Endothelial cell (in vitro differentiated cells): ENCODE measurements around the gene ITGB2. TPM values are rescaled to one million over a fixed set of nuclear protein-coding genes. Genes with fewer than 3 reads are reported as not detected.
A peak's percentile ranks its signal among the peaks of the same experiment; 100 is the strongest.

Experiments
- DNase-seq: peaks from one replicate; pipeline ENCODE4 v3.0.0; 2021; ENCODE audit warnings: low spot score
- H3K27ac Mint-ChIP-seq: one replicate; pipeline ENCODE4 v1.8.0; 2021; ENCODE audit warnings: mixed read lengths, inconsistent platforms; ENCODE audit not compliant: unreplicated experiment
- H3K27me3 Mint-ChIP-seq: one replicate; pipeline ENCODE4 v1.8.0; 2021; ENCODE audit warnings: mild to moderate bottlenecking, moderate library complexity, mixed read lengths, inconsistent platforms; ENCODE audit not compliant: unreplicated experiment
- H3K36me3 Mint-ChIP-seq: one replicate; pipeline ENCODE4 v1.8.0; 2021; ENCODE audit warnings: mild to moderate bottlenecking, low read depth, mixed read lengths, inconsistent platforms; ENCODE audit not compliant: unreplicated experiment
- H3K4me1 Mint-ChIP-seq: one replicate; pipeline ENCODE4 v1.8.0; 2021; ENCODE audit warnings: mild to moderate bottlenecking, mixed read lengths, inconsistent platforms; ENCODE audit not compliant: unreplicated experiment
- H3K4me3 Mint-ChIP-seq: one replicate; pipeline ENCODE4 v1.8.0; 2021; ENCODE audit warnings: mild to moderate bottlenecking, mixed read lengths, inconsistent platforms; ENCODE audit not compliant: unreplicated experiment
- H3K9me3 Mint-ChIP-seq: one replicate; pipeline ENCODE4 v1.8.0; 2021; ENCODE audit warnings: mixed read lengths, inconsistent platforms; ENCODE audit not compliant: unreplicated experiment
- long read RNA-seq: library from polyadenylated mRNA; unstranded; transcript quantifications from one replicate; pipeline ENCODE4 v2.0.0, GENCODE V29; 2020; ENCODE audit not compliant: unreplicated experiment
- total RNA-seq: library from RNA; stranded (reverse); fragmentation: NEBNext Ultra II Directional; extraction: Animal tissue kit (Norgen Biotek cat#: 25700); gene quantifications from one replicate; pipeline ENCODE4 v1.2.1, GENCODE V29; 2021; ENCODE audit not compliant: unreplicated experiment
- TF ChIP-seq, protein P1 (sequence below): fragments of 200-600 bp; sonication (generic); IDR thresholded peaks from one replicate; pipeline ENCODE4 v1.5.0; 2021; ENCODE audit warnings: antibody characterized with exemption; ENCODE audit not compliant: unreplicated experiment

The ITGB2 gene
- 21.3 TPM for total RNA-seq
- long read RNA-seq, transcript ITGB2-201 (16 exons, 2,955 nt): major isoform, 15 of 19 reads
- long read RNA-seq, partial matches to known transcripts: 1 of 19 reads
- long read RNA-seq, other reads (novel, unspliced or antisense): 3 of 19 reads

DNA sequence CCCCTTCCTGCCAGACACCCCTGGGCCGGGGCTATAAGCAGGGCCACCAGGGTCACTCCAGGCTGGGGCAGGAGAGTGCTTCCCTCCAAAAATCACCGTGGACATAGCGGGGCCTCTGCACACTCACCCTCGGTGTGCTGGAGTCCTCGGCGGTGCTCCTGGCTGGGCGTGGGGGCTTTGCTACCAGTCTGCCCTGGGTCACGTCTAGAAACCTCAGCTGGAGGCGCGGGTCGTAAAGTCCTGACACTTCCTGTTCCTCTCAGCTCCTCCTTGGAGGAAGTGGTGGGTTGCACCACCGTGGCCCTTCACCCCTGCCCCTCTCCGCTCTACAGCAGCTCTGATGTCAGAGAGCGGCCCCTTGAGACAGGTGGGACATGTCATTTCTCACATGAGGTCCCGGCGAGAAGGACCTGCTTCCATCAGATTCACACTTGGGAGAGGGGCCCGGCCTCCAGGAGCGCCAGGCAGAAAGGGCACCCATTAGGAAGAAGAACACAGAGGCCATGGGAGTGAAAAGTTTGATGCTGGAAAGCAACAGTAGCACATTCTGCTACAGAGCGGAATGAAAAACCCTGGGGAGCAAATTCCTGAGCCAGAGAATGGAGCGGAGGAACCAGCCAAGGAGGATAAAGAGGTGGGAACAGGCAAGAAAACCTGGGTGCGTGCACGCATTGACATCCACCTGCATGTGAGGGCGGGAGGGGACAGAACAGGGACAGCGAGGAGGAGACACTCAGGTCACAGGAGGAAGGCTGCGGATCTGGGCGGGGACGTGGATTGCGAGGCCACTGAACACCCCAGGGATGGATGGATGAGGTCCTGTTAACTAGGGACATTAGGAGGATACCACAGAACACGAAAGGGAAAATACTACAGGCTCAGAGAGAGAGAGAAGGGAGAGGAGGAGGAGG is at the start of gene ITGB2:
TSS of gene ITGB2 (minus strand) at position 206 of the 911 bp plus-strand sequence. CDS start 10,117 bp downstream, outside the sequence.
- DNase-seq: no peak
- Mint-ChIP-seq H3K27me3 (peaks cover 9% of the 10 kb centered on the region), H3K4me3 (peak within 1 kb of the TSS; percentile 65), H3K36me3 (no peaks in the 10 kb centered on the region), H3K9me3 (no peaks in the 10 kb centered on the region), H3K27ac (no peak within 1 kb of the TSS), H3K4me1 (peaks cover 16% of the 10 kb centered on the region)
- TF ChIP-seq, protein P1, sequence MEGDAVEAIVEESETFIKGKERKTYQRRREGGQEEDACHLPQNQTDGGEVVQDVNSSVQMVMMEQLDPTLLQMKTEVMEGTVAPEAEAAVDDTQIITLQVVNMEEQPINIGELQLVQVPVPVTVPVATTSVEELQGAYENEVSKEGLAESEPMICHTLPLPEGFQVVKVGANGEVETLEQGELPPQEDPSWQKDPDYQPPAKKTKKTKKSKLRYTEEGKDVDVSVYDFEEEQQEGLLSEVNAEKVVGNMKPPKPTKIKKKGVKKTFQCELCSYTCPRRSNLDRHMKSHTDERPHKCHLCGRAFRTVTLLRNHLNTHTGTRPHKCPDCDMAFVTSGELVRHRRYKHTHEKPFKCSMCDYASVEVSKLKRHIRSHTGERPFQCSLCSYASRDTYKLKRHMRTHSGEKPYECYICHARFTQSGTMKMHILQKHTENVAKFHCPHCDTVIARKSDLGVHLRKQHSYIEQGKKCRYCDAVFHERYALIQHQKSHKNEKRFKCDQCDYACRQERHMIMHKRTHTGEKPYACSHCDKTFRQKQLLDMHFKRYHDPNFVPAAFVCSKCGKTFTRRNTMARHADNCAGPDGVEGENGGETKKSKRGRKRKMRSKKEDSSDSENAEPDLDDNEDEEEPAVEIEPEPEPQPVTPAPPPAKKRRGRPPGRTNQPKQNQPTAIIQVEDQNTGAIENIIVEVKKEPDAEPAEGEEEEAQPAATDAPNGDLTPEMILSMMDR: no peak

DNA sequence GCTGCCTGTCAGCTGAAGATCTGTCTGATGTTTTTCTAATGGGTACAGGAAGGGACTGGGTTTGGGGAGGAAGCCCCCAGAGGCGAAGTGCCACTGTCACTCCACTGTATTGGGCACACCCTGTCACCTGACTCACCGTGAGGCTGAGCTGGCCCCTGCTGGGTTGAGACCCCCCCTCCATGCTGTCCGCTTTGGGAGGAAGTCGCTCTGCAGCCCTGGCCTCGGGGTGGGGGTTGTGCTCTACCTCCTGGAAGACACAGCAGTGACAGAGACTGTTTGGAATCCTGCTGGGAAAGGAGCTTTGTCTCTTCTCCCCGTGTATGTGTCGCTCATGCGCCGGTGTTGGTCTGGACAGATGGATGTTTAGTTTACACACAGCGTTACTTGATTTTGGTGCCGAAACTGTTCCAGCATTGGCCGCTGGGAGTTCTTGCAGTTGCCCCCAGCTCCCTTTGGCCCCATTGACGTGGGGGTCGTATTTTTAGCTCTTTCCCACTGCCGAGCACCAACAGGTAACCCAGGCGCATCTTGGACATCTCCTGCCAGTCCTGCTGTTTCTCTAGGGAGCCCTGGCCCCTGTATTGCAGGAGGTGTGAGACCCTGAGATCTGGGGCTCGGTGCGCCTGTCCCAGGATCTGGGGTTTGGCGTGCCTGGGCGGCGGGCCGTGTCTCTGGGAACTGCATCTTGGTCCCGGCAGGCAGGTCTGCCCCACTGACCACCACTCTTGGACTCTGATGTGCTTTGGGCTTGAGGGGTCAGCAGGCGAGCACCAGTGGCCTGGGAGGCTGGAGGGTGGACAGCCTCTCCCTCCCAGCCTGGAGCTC is 49.4 kb upstream of the ITGB2 start:
- Mint-ChIP-seq H3K9me3 (no peaks in the 10 kb centered on the region), H3K4me3 (no peak overlapping the region), H3K27me3 (peaks cover 13% of the 10 kb centered on the region), H3K4me1 (peaks cover 17% of the 10 kb centered on the region), H3K36me3 (peaks cover 5% of the 10 kb centered on the region), H3K27ac (no peak overlapping the region)
- TF ChIP-seq, protein P1: no peak
- no peak for DNase-seq

DNA sequence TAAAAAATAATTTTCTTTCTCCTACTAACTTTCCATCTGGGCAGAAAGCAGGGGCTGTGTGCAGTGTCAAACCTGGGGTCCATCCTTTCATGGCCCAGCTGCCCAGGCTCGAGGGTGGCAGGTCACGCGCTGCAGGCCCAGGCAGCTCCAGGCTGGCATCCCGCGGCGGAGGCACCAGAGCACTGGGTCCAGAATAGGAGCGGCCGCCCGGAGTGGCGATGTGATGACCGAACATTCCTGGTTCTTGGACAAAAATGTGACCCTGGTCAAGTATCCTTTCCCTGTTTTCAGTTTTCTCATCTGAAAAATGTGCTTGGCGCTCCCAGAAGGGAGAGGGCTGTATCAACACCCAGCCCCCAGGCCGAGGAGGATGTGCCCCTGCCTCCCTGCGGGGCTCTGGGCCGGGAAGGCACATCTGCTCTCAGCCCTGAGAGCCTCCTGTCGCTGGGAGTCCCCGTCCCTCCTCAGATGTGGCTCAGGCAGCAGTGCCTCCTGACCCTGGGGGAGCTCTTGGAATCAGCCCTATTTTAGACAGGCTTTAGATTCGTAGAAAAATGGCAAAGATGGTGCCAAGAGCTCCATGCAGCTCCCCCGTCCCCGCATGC is 48.5 kb upstream of the ITGB2 start:
- H3K27me3 Mint-ChIP-seq: peaks cover 13% of the 10 kb centered on the region
- TF ChIP-seq, protein P1: no peak
- H3K27ac Mint-ChIP-seq: no peak overlapping the region
- H3K4me3 Mint-ChIP-seq: no peak overlapping the region
- no peaks in the 10 kb centered on the region for H3K9me3 Mint-ChIP-seq
- H3K36me3 Mint-ChIP-seq: peaks cover 5% of the 10 kb centered on the region
- no peak for DNase-seq
- peaks cover 17% of the 10 kb centered on the region for H3K4me1 Mint-ChIP-seq

DNA sequence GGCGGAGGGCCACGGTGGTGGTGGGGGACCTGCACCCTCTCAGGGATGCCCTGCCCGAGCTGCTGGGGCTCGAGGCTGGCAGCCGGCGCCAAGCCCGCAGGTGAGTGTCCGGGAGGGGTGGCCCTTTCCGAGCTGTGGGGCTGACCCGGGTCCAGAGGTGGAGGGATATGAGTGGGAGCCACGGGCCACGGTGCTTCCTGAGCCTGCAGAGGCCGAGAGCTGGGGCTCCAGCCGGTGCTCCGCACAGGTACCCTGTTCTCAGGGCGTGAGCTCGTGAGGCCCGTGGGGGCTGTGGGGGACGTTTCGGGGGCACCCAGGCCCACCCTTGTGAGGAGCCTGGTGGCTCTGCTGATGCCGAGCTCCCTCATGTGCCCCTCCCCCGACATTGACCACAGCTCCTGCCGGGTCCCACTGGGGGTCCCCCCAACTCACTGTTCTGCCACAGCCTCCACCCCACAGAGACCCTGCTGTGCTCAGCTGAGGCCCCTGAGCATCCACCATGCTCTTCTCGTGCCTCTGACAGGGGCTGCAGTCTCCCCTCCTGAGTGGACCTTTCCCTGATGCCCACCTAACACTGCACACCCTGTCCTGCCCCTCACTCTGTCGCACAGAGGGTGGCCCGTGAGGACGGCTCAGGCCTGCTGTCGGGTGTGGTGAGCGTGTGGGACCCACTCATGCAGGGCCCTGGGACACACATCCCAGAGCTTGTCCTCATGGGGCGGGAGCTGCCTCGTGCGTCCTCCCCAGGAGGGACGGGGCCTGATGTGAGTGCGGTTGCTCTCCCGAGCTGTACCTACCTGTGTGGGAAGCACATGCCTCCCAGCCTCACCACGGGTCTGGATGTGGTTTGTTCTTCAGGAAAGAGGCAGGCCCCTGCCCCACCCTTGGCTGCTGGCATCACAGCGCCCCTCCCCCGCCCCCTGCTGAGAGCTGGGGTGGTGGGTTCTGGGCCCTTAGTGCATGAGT is 46.7 kb upstream of the ITGB2 start:
- no peak overlapping the region for H3K27ac Mint-ChIP-seq

More for the DNA sequence above, 46.7 kb upstream of the ITGB2 start:
- no peaks in the 10 kb centered on the region for H3K36me3 Mint-ChIP-seq
- H3K27me3 Mint-ChIP-seq: peaks cover 8% of the 10 kb centered on the region
- H3K4me1 Mint-ChIP-seq: peaks cover 17% of the 10 kb centered on the region
- H3K9me3 Mint-ChIP-seq: no peaks in the 10 kb centered on the region
- no peak overlapping the region for H3K4me3 Mint-ChIP-seq
- DNase-seq: no peak
- TF ChIP-seq, protein P1: no peak
